K562 (cell line): ENCODE measurements around the gene NOL4. TPM values are rescaled to one million over a fixed set of nuclear protein-coding genes. Genes with fewer than 3 reads are reported as not detected.

Source experiments
- ATAC-seq: fragments of 200-7000 bp; cut with Tn5 transposase; 3 replicates; pipeline ENCODE4 v1.9.1; 2020; ENCODE audit warnings: moderate library complexity
- BruUV-seq: library from RNA; stranded (reverse); fragments of 400-500 nt; replicated peaks from 2 replicates; lab custom pipeline; 2021; lab: Mats Ljungman, UMichigan
- CTCF ChIA-PET: fragments of 300-600 bp; formaldehyde crosslinking; extraction: SDS; loops from one replicate; lab custom pipeline; 2021; ENCODE audit warnings: low intra/inter-chr PET ratio; lab: Yijun Ruan, JAX
- POLR2A ChIA-PET: fragments of 300-600, 350-650 bp; sonication (Branson Sonifier 250); formaldehyde crosslinking; extraction: SDS; loops from one replicate; lab custom pipeline; 2021; ENCODE audit warnings: antibody characterized with exemption, inconsistent platforms; lab: Yijun Ruan, JAX
- DNase-seq, 4 experiments: peaks; one replicate each; pipeline versions ENCODE4 v3.0.0 to v3.0.0-alpha.2; 2011 to 2018; ENCODE audit warnings: low spot score in 3 of 4, mixed read lengths in 3 of 4; ENCODE audit errors: extremely low read depth in 1 of 4
- FAIRE-seq: peaks from 2 replicates; lab custom pipeline; 2011; peaks lifted over from hg19 to GRCh38; lab: Jason Lieb, UNC
- H2AFZ ChIP-seq: 2 replicates; pipeline ENCODE4 v1.6.0; 2011; ENCODE audit warnings: low read depth, low read length, control low read depth, inconsistent platforms
- H3K27ac ChIP-seq: fragments of 200-600 bp; 3 replicates; pipeline ENCODE4 v1.8.0; 2011; ENCODE audit warnings: low read depth, mild to moderate bottlenecking, control low read depth, inconsistent platforms, low read length, moderate library complexity, mixed read lengths; ENCODE audit errors: extremely low read depth
- H3K27me3 ChIP-seq, 2 experiments: fragments of 300-600 bp in 1 of 2; 2 replicates in 1 of 2; 3 replicates in 1 of 2; pipeline versions ENCODE4 v1.6.0 to v1.8.0; 2011; ENCODE audit warnings: inconsistent platforms in 2 of 2, low read length in 2 of 2, mild to moderate bottlenecking in 1 of 2, mixed read lengths in 1 of 2, moderate library complexity in 1 of 2; ENCODE audit not compliant: control insufficient read depth in 2 of 2, insufficient read depth in 2 of 2
- H3K36me3 ChIP-seq: fragments of 300-600 bp; 3 replicates; pipeline ENCODE4 v1.8.0; 2011; ENCODE audit warnings: mild to moderate bottlenecking, low read length, inconsistent platforms; ENCODE audit not compliant: control insufficient read depth, insufficient read depth
- H3K4me1 ChIP-seq, 2 experiments: fragments of 200-600 bp in 1 of 2; replicated peaks in 1 of 2; 2 replicates in 1 of 2; 3 replicates in 1 of 2; pipeline versions ENCODE4 v1.5.1 to v1.8.0; 2011; ENCODE audit warnings: inconsistent platforms in 2 of 2, low read length in 2 of 2, mild to moderate bottlenecking in 1 of 2, mixed read lengths in 1 of 2, moderate library complexity in 1 of 2; ENCODE audit not compliant: control insufficient read depth in 2 of 2, insufficient read depth in 2 of 2
- H3K4me2 ChIP-seq: 2 replicates; pipeline ENCODE4 v1.6.1; 2011; ENCODE audit warnings: low read length, control low read depth, inconsistent platforms, mixed read lengths; ENCODE audit not compliant: insufficient read depth
- H3K4me3 ChIP-seq: fragments of 200-600 bp; sonication (generic), shearing (Covaris generic); 2 replicates; pipeline ENCODE4 v1.5.1; 2016; ENCODE audit warnings: control low read depth, inconsistent platforms
- H3K79me2 ChIP-seq: fragments of 200-600 bp; 3 replicates; pipeline ENCODE4 v1.8.0; 2011; ENCODE audit warnings: low read length, inconsistent platforms; ENCODE audit not compliant: control insufficient read depth, insufficient read depth
- H3K9ac ChIP-seq, 2 experiments: 2 replicates each; pipeline versions ENCODE4 v1.6.0 to v1.6.1; 2011; ENCODE audit warnings: low read depth in 2 of 2, low read length in 2 of 2, control low read depth in 1 of 2, inconsistent platforms in 1 of 2, mild to moderate bottlenecking in 1 of 2, mixed read lengths in 1 of 2; ENCODE audit not compliant: insufficient read depth in 1 of 2
- H3K9me1 ChIP-seq: one replicate; pipeline ENCODE4 v1.6.0; 2011; ENCODE audit warnings: inconsistent platforms, mild to moderate bottlenecking, low read length, moderate library complexity; ENCODE audit not compliant: control insufficient read depth, insufficient read depth
- H3K9me3 ChIP-seq: replicated peaks from 2 replicates; pipeline ENCODE4 v1.5.1; 2011; ENCODE audit warnings: low read depth, low read length, inconsistent platforms; ENCODE audit not compliant: control insufficient read depth, insufficient read depth
- H4K20me1 ChIP-seq: replicated peaks from 2 replicates; pipeline ENCODE4 v1.6.1; 2011; ENCODE audit warnings: low read length, inconsistent platforms, mixed read lengths; ENCODE audit not compliant: control insufficient read depth, insufficient read depth
- CEBPB ChIP-seq: fragments of 450-650 bp; IDR thresholded peaks from 2 replicates; pipeline ENCODE4 v1.6.1; 2016; ENCODE audit warnings: missing genetic modification characterization, missing compliant biosample characterization
- CXXC5 ChIP-seq: fragments of 250-450 bp; sonication (Bioruptor Pico); IDR thresholded peaks from 2 replicates; pipeline ENCODE4 v1.8.0; 2022; ENCODE audit warnings: inconsistent platforms, mild to moderate bottlenecking, moderate library complexity
- EZH2 ChIP-seq: IDR thresholded peaks from 2 replicates; pipeline ENCODE4 v1.6.1; 2012; ENCODE audit warnings: low read depth, mild to moderate bottlenecking, inconsistent platforms, low read length, borderline replicate concordance
- IFI16 ChIP-seq: fragments of 250-450 bp; sonication (Bioruptor Pico); IDR thresholded peaks from 2 replicates; pipeline ENCODE4 v2.1.2; 2022; ENCODE audit warnings: mild to moderate bottlenecking, inconsistent platforms
- NCOA6 ChIP-seq: fragments of 450-650 bp; IDR thresholded peaks from 2 replicates; pipeline ENCODE4 v1.6.1; 2017; ENCODE audit warnings: mild to moderate bottlenecking
- NR4A1 ChIP-seq, 2 experiments: fragments of 250-450 bp in 1 of 2; fragments of 450-650 bp in 1 of 2; sonication (Bioruptor Pico) in 1 of 2; IDR thresholded peaks; 2 replicates each; pipeline versions ENCODE4 v1.4.0 to v1.6.1; 2016 to 2020; ENCODE audit warnings: mild to moderate bottlenecking in 2 of 2, missing compliant biosample characterization in 1 of 2, missing genetic modification characterization in 1 of 2, moderate library complexity in 1 of 2
- PCBP2 ChIP-seq: fragments of 200-400 bp; formaldehyde crosslinking; IDR thresholded peaks from 2 replicates; pipeline ENCODE4 v1.6.1; 2018; ENCODE audit warnings: low read length, low read depth, mild to moderate bottlenecking, moderate library complexity; ENCODE audit not compliant: poor library complexity, severe bottlenecking
- TAF1 ChIP-seq: IDR thresholded peaks from 2 replicates; pipeline ENCODE4 v1.6.1; 2011; ENCODE audit warnings: mild to moderate bottlenecking, low read length, moderate library complexity; ENCODE audit not compliant: insufficient read depth, control insufficient read depth, severe bottlenecking; ENCODE audit errors: extremely low read depth
- TEAD4 ChIP-seq, 2 experiments: sonication (generic) in 1 of 2; formaldehyde crosslinking in 1 of 2; IDR thresholded peaks; 2 replicates each; pipeline versions ENCODE4 v1.6.1 to v1.8.0; 2012 to 2022; ENCODE audit warnings: borderline replicate concordance in 1 of 2, inconsistent platforms in 1 of 2, low read length in 1 of 2, mild to moderate bottlenecking in 1 of 2, missing genetic modification reagents in 1 of 2
- ZNF253 ChIP-seq: fragments of 250-450 bp; sonication (Bioruptor Pico); conservative IDR thresholded peaks from 2 replicates; pipeline ENCODE4 v1.6.1; 2021; ENCODE audit warnings: mild to moderate bottlenecking
- ZNF668 ChIP-seq: fragments of 250-450 bp; sonication (Bioruptor Pico); IDR thresholded peaks from 2 replicates; pipeline ENCODE4 v1.8.0; 2022; ENCODE audit warnings: mild to moderate bottlenecking, inconsistent platforms
- WGBS: fragments of 100-300 bp; shearing (Covaris generic); methylation state at CpG from one replicate; pipeline ENCODE4 v1.1.6; 2016; ENCODE audit warnings: low coverage, mixed read lengths; ENCODE audit not compliant: insufficient coverage; ENCODE audit errors: missing lambda C conversion rate; 5-methylcytosine and 5-hydroxymethylcytosine counted together
- in situ Hi-C: fragments of 300-500 bp; cut with MboI; formaldehyde crosslinking; loops from 4 replicates; pipeline ENCODE4 v1.15.0; 2018; ENCODE audit warnings: inconsistent platforms, mixed read lengths
- intact Hi-C: fragments of 100-400 bp; cut with micrococcal nuclease; formaldehyde crosslinking; loops from 2 replicates; pipeline ENCODE4 v1.14.2; 2022
- polyA plus RNA-seq, 8 experiments: library from polyadenylated mRNA; depleted of rRNA in 4 of 8; stranded (reverse) in 5 of 8; unstranded in 3 of 8; fragments of >200 nt; fragmentation: Nextera tagmentation in 2 of 8; fragmentation: Illumina TruSeq in 1 of 8; extraction: Ambion mirVana in 2 of 8; extraction: Trizol in 1 of 8; gene quantifications; 2 replicates each; pipeline versions ENCODE4 v1.2.1 to v1.2.3, GENCODE V29; 2011 to 2014; ENCODE audit warnings: inconsistent platforms in 1 of 8, missing spikeins in 1 of 8
- total RNA-seq, 7 experiments: library from RNA; depleted of rRNA in 6 of 7; stranded (reverse); fragments of >200 nt in 6 of 7; fragmentation: Illumina TruSeq in 2 of 7; extraction: Trizol in 2 of 7; gene quantifications; 2 replicates each; pipeline versions ENCODE4 v1.2.1 to v1.2.3, GENCODE V29; 2011 to 2021; ENCODE audit warnings: low replicate concordance in 1 of 7
- TF ChIP-seq, protein P1 (sequence below): fragments of 250-450 bp; sonication (Bioruptor Pico); IDR thresholded peaks from 2 replicates; pipeline ENCODE4 v1.8.0; 2021; ENCODE audit warnings: moderate library complexity, mild to moderate bottlenecking, inconsistent platforms
- TF ChIP-seq, protein P2 (sequence below): fragments of 250-450 bp; sonication (Bioruptor Pico); IDR thresholded peaks from 2 replicates; pipeline ENCODE4 v1.5.1; 2021; ENCODE audit warnings: mild to moderate bottlenecking

The NOL4 gene
- total and polyA plus RNA-seq, 9 of the 15 experiments (the other 6 are each of a cell fraction or from before 2014, with no cell fraction given) = not detected

GRCh38 chr18:34194239-34194638 is 30.5 kb downstream of the NOL4 start:
- Histone ChIP-seq H3K4me1 (no peaks in the 10 kb centered on the region), H3K4me3 (no peak overlapping the region), H4K20me1 (no peaks in the 10 kb centered on the region), H3K9me3 (no peaks in the 10 kb centered on the region), H2AFZ (no peak overlapping the region), H3K36me3 (no peaks in the 10 kb centered on the region), H3K9me1 (no peaks in the 10 kb centered on the region), H3K27me3 (no peaks in the 10 kb centered on the region), H3K4me2 (no peak overlapping the region), H3K9ac (no peak overlapping the region), H3K27ac (no peak overlapping the region), H3K79me2 (no peaks in the 10 kb centered on the region)
- ChIA-PET POLR2A (no interaction called here), CTCF (no interaction called here)
- DNase-seq (no peak), ATAC-seq (no peak), FAIRE-seq (no peak)
- 2% methylated on average over 3 of the region's 3 CpGs for WGBS
- TF ChIP-seq PCBP2 (peak; percentile 70), EZH2 (no peak)
- in situ Hi-C loops = no loop called here
- no TSS peak for BruUV-seq
- intact Hi-C loops = no loop called here

- ATAC-seq = no peak
- H3K27me3 ChIP-seq = no peaks in the 10 kb centered on the region
- no peak overlapping the region for H3K4me2 ChIP-seq
- intact Hi-C loops = no loop called here
- ChIA-PET CTCF (no interaction called here), POLR2A (no interaction called here)
- in situ Hi-C loops = no loop called here
- no peak overlapping the region for H3K27ac ChIP-seq
- no peak for DNase-seq
- 8% methylated on average over 3 of the region's 3 CpGs for WGBS
- H3K9ac ChIP-seq = no peak overlapping the region
- no peaks in the 10 kb centered on the region for H3K79me2 ChIP-seq
- FAIRE-seq = no peak
- no peaks in the 10 kb centered on the region for H3K4me1 ChIP-seq
- H3K9me3 ChIP-seq = no peaks in the 10 kb centered on the region
- H3K36me3 ChIP-seq = no peaks in the 10 kb centered on the region
- no peak overlapping the region for H3K4me3 ChIP-seq
- H3K9me1 ChIP-seq = no peaks in the 10 kb centered on the region
- H4K20me1 ChIP-seq = no peaks in the 10 kb centered on the region
- H2AFZ ChIP-seq = no peak overlapping the region
- BruUV-seq = no TSS peak
- TF ChIP-seq ZNF253 (CRISPR knock-in tag) (no peak), NCOA6 (no peak), ZNF668 (CRISPR knock-in tag) (no peak), TEAD4 (IDR thresholded peaks at IDR 0.05; ENCODE audit: low read length) (no peak), TEAD4 (CRISPR knock-in tag; IDR thresholded peaks at IDR 0.05; ENCODE audit: borderline replicate concordance) (no peak), NR4A1 (CRISPR knock-in tag; IDR thresholded peaks at IDR 0.05) (no peak), NR4A1 (tag; IDR thresholded peaks at IDR 0.05) (no peak), IFI16 (CRISPR knock-in tag) (no peak), TAF1 (no peak), CXXC5 (CRISPR knock-in tag) (no peak), CEBPB (no peak)
- TF ChIP-seq, protein P1, sequence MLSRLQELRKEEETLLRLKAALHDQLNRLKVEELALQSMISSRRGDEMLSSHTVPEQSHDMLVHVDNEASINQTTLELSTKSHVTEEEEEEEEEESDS = no peak
- TF ChIP-seq, protein P2, sequence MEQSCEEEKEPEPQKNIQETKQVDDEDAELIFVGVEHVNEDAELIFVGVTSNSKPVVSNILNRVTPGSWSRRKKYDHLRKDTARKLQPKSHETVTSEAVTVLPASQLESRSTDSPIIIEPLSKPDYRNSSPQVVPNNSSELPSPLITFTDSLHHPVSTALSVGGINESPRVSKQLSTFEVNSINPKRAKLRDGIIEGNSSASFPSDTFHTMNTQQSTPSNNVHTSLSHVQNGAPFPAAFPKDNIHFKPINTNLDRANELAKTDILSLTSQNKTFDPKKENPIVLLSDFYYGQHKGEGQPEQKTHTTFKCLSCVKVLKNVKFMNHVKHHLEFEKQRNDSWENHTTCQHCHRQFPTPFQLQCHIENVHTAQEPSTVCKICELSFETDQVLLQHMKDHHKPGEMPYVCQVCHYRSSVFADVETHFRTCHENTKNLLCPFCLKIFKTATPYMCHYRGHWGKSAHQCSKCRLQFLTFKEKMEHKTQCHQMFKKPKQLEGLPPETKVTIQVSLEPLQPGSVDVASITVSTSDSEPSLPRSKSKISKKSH (CRISPR knock-in tag) = no peak
Observed at GRCh38 chr18:34189656-34190435, 34.9 kb downstream of the NOL4 start.
